ENCODE data around the gene CHTF18.
"Not testable (repeated sequence)": the region's sequence is repeated elsewhere in the genome, so short reads cannot be mapped to it uniquely, and the experiment has no call there.

CHTF18 gene

GRCh38 chr16:817001-817906 is 28.8 kb downstream of the CHTF18 start:
- Histone ChIP-seq H3K27me3 (replicated peaks; ENCODE audit: control insufficient read depth, insufficient read depth, low read length) (no peaks in the 10 kb centered on the region; the same call in 1 of the 2 replicates), H3K36me3 (ENCODE audit: control insufficient read depth, insufficient read depth, low read length) (no peaks in the 10 kb centered on the region), H3K4me3 (replicated peaks; ENCODE audit: low read depth, low read length) (no peak overlapping the region)
- TF ChIP-seq CTCF (IDR thresholded peaks at IDR 0.05; ENCODE audit: insufficient read depth, low read length, poor library complexity, severe bottlenecking): no peak
- no peak for DNase-seq (ENCODE audit: extremely low read depth, insufficient read length)

GRCh38 chr16:818132-818531 is 29.7 kb downstream of the CHTF18 start:
- no peaks in the 10 kb centered on the region for H3K36me3 ChIP-seq (ENCODE audit: control insufficient read depth, insufficient read depth, low read length)
- no peaks in the 10 kb centered on the region; the same call in 1 of the 2 replicates for H3K27me3 ChIP-seq (replicated peaks; ENCODE audit: control insufficient read depth, insufficient read depth, low read length)
- TF ChIP-seq CTCF (IDR thresholded peaks at IDR 0.05; ENCODE audit: insufficient read depth, low read length, poor library complexity, severe bottlenecking): no peak
- no peak overlapping the region for H3K4me3 ChIP-seq (replicated peaks; ENCODE audit: low read depth, low read length)
- DNase-seq (ENCODE audit: extremely low read depth, insufficient read length): no peak

- no peak for TF ChIP-seq CTCF (IDR thresholded peaks at IDR 0.05; ENCODE audit: insufficient read depth, low read length, poor library complexity, severe bottlenecking)
- Histone ChIP-seq H3K27me3 (replicated peaks; ENCODE audit: control insufficient read depth, insufficient read depth, low read length) (no peaks in the 10 kb centered on the region), H3K36me3 (ENCODE audit: control insufficient read depth, insufficient read depth, low read length) (no peaks in the 10 kb centered on the region), H3K4me3 (replicated peaks; ENCODE audit: low read depth, low read length) (no peak overlapping the region)
- DNase-seq (ENCODE audit: extremely low read depth, insufficient read length): no peak
These were observed 30.2 kb downstream of the CHTF18 start for GRCh38 chr16:818592-818991.

GRCh38 chr16:819336-820043 is 31.1 kb downstream of the CHTF18 start:
- DNase-seq (ENCODE audit: extremely low read depth, insufficient read length): no peak
- H3K27me3 ChIP-seq (replicated peaks; ENCODE audit: control insufficient read depth, insufficient read depth, low read length): no peaks in the 10 kb centered on the region
- H3K36me3 ChIP-seq (ENCODE audit: control insufficient read depth, insufficient read depth, low read length): no peaks in the 10 kb centered on the region
- no peak overlapping the region for H3K4me3 ChIP-seq (replicated peaks; ENCODE audit: low read depth, low read length)
- no peak for TF ChIP-seq CTCF (IDR thresholded peaks at IDR 0.05; ENCODE audit: insufficient read depth, low read length, poor library complexity, severe bottlenecking)

GRCh38 chr16:820044-820408 is 31.6 kb downstream of the CHTF18 start:
- not testable (repeated sequence) for H3K36me3 ChIP-seq (ENCODE audit: control insufficient read depth, insufficient read depth, low read length); H3K27me3 ChIP-seq (replicated peaks; ENCODE audit: control insufficient read depth, insufficient read depth, low read length); H3K4me3 ChIP-seq (replicated peaks; ENCODE audit: low read depth, low read length); DNase-seq (ENCODE audit: extremely low read depth, insufficient read length)

- no peak for DNase-seq (ENCODE audit: extremely low read depth, insufficient read length)
- Histone ChIP-seq H3K36me3 (ENCODE audit: control insufficient read depth, insufficient read depth, low read length) (no peaks in the 10 kb centered on the region), H3K4me3 (replicated peaks; ENCODE audit: low read depth, low read length) (no peak overlapping the region), H3K27me3 (replicated peaks; ENCODE audit: control insufficient read depth, insufficient read depth, low read length) (no peaks in the 10 kb centered on the region)
- TF ChIP-seq CTCF (IDR thresholded peaks at IDR 0.05; ENCODE audit: insufficient read depth, low read length, poor library complexity, severe bottlenecking): no peak
These were observed 32.3 kb downstream of the CHTF18 start for GRCh38 chr16:820748-821147.
